Activated CD8-positive, alpha-beta memory T cell treated with anti-CD3 and anti-CD28 coated beads, Interleukin-2, amount 50 U/mL, for 48 hours (primary cell): ENCODE data around the gene DPPA5.
"Not testable (repeated sequence)": the region's sequence is repeated elsewhere in the genome, so short reads cannot be mapped to it uniquely, and the experiment has no call there.

Experiments
- DNase-seq: peaks from one replicate; pipeline ENCODE4 v3.0.0-alpha.2; 2020

Gene DPPA5

DNA sequence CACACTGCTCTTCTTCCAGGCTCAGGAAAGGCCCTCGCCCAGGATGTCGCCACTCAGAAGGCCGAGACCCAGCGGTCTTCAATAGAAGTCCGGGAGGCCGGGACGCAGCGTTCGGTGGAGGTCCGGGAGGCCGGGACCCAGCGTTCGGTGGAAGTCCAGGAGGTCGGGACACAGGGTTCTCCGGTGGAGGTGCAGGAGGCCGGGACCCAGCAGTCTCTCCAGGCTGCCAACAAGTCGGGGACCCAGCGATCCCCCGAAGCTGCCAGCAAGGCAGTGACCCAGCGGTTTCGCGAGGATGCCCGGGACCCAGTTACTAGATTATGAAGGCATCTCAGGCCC lies 9.4 kb upstream of the DPPA5 start:
- no peak for DNase-seq

- DNase-seq, result no peak
Observed at GRCh38 chr6:73362869-73363536, 8.9 kb upstream of the DPPA5 start.

DNA sequence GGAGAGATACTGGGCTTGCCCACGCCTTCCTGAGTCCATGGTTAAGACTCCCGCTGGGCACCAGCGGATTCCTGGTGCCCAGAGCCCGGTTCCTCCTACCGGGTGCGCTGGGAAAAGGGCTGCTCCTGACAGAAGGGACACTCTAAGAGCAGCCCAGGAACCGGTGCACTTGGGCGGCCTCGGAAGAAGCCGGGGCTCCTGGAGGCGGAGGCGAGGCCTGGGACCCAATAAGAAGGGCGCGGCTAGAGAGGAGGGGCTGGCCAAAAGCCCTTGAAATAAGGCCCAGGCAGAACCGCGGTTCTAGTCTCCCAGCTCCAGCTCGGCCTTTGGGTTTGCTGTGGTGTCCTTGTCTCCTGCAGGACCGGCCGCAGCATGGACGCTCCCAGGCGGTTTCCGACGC lies 8.3 kb upstream of the DPPA5 start, which contains the start of gene KHDC3L:
TSS of gene KHDC3L (plus strand) at position 301 of the 400 bp plus-strand sequence. CDS start at position 373, 72 bp downstream.
- no peak for DNase-seq

- no peak for DNase-seq
Observed at GRCh38 chr6:73349311-73349710, 4.8 kb downstream of the DPPA5 start.

DNA sequence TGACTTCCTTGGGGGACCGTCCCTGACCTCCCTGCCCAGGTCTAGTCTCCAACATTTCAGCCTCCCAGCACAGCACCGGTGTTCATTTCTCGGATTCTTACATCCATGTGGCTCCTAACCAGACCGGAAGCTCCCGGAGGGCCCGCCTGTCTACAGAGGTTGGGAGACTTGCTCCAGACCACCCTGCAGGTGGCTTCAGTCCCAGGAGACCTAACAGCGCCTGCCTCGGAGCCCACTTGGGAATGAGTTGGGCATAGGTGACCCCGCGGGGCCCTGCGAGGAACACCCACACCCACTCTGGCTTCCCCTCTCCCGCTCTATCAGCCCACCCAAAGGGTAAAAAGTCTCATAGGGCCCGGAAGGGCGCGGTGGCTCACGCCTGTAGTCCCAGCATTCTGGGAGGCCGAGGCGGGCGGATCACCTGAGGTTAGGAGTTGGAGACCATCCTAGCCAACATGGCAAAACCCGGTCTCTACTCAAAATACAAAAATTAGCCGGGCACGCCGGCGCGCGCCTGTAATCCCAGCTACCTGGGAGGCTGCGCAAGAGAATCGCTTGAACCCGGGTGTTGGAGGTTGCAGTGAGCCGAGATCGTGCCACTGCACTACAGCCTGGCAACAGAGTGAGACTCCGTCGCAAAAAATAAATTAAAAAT lies 5.4 kb downstream of the DPPA5 start:
- DNase-seq, result no peak

DNA sequence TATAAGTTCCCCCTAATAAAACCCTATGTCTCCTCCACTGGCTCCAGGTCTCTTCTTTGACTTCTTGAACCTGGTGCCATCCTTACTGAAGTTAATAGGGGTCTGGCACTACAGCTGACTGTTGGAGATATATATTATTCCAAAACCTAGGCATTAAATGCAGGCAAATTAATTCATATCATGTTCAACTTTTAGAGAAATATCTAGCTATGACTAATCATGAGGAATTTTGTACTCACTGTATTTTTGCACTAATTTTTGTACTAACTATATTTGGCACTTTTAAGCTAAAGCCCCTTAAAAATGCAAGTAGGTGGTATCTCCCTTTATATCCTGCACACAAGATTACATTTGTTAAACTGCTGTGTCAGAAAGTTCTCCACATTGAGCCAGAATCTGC lies 10.9 kb downstream of the DPPA5 start:
- no peak for DNase-seq

DNA sequence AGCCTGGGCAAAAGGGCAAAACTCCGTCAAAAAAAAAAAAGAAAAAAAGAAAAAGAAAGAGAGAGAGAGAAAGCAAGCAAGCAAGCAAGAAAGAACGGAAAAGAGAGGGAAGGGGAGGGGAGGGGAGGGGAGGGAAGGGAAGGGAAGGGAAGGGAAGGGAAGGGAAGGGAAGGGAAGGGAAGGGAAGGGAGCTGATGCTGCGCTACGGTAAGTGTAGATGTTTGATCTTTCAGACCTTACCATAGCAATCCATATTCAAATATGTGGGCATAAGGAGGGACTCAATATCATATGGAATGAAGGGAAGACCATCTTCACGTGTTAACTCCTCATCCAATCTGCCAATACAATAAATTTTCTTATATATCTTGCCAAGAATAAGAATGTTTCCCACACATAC lies 11.9 kb downstream of the DPPA5 start:
- no peak for DNase-seq

DNA sequence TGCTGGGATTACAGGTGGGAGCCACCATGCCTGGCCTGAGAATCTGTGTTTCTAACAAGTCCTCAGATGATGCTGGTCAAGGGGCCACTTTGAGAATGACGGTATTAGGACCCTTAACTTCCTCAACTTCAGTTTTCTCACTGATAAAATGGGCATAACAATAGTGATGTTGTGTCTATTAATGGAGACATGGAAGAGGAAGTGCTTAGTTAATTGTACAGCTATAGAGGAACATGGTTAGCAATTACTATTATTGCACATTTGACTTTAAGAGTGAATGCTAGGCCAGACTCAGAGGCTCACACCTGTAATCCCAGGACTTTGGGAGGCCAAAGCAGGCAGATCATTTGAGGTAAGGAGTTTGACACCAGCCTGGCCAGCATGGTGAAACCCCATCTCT lies 12.7 kb downstream of the DPPA5 start:
- DNase-seq, result no peak

- no peak for DNase-seq
Observed at GRCh38 chr6:73340048-73340447, 14.0 kb downstream of the DPPA5 start.

GRCh38 chr6:73339340-73339739 lies 14.7 kb downstream of the DPPA5 start:
- DNase-seq, result no peak

- no peak for DNase-seq
Observed at GRCh38 chr6:73329201-73329600, 24.9 kb downstream of the DPPA5 start.

GRCh38 chr6:73328790-73329189 lies 25.3 kb downstream of the DPPA5 start:
- no peak for DNase-seq

DNA sequence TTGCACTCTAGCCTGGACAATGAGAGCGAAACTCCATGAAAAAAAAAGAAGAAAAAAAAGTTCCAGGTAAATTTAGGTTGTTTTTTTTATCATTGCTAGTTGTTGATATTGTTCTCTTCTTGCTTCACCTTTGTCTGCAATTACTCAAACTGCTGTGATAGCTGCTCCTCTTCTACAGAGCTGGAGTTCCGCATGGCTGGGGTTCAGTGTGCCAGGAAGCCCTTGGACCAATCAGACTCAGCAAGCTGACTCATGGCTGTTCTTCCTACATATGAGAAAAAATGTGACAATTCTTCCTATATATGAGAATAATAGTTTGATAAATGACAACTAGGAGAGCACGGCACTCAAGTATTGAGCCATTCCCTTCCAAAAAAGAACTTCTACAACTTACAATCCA lies 28.4 kb downstream of the DPPA5 start:
- no peak for DNase-seq

GRCh38 chr6:73323323-73323722 lies 30.8 kb downstream of the DPPA5 start:
- no peak for DNase-seq

DNA sequence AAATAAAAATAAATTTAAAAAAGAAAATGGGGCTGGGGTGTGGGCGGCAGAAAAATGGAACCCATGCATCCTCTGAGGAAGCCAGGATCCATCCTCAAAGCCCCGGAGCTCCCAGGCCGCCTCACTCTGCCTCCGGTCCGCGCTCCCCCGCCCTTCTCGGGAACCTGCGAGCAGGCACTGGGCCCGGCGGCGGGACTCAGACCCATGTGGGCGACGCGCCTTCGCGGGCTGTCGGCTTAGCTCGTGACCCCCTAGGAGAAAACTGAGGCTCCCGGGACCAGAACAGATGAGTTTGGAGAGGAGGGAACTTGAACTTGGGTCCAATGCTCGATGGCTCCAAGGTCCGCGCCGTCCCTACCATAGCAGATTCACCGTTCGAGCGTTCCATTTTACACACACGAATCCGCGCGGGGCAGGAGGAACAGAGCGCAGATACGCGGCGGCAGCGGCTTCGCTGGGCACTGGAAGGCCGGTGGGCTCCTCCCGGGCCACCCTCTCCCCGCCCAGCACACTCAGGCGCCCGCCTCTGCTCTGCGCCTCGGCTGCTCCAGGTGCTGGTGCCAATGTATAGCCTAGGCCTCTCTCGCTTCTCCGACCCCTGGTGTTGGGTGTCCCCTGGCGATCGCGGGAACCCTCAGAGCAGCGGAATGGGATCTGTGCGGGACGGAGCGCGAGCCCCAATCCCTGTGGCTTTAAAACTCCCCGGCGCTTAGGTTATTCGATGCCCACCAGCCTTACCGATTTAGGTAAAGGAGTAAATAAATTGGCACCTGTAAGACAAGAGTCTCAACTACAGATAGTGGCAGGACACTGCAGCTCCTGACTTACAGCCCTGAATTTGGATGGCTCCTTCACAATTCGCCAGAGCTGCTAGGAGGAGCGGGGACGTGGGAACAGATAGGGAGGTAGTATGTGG lies 39.2 kb downstream of the DPPA5 start:
- DNase-seq, result no peak

DNA sequence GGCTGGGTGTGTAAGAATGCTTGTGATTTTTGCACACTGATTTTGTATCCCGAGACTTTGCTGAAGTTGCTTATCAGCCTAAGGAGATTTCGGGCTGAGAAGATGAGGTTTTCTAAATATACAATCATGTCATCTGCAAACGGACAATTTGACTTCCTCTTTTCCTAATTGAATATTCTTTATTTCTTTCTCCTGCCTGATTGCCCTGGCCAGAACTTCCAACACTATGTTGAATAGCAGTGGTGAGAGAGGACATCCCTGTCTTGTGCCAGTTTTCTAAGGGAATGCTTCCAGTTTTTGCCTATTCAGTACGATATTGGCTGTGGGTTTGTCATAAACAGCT lies 43.6 kb downstream of the DPPA5 start:
- DNase-seq, result not testable (repeated sequence)

GRCh38 chr6:73309785-73310502 lies 44.1 kb downstream of the DPPA5 start:
- DNase-seq, result peak; percentile 85

- no peak for DNase-seq
Observed at GRCh38 chr6:73309535-73309784, 44.6 kb downstream of the DPPA5 start.

DNA sequence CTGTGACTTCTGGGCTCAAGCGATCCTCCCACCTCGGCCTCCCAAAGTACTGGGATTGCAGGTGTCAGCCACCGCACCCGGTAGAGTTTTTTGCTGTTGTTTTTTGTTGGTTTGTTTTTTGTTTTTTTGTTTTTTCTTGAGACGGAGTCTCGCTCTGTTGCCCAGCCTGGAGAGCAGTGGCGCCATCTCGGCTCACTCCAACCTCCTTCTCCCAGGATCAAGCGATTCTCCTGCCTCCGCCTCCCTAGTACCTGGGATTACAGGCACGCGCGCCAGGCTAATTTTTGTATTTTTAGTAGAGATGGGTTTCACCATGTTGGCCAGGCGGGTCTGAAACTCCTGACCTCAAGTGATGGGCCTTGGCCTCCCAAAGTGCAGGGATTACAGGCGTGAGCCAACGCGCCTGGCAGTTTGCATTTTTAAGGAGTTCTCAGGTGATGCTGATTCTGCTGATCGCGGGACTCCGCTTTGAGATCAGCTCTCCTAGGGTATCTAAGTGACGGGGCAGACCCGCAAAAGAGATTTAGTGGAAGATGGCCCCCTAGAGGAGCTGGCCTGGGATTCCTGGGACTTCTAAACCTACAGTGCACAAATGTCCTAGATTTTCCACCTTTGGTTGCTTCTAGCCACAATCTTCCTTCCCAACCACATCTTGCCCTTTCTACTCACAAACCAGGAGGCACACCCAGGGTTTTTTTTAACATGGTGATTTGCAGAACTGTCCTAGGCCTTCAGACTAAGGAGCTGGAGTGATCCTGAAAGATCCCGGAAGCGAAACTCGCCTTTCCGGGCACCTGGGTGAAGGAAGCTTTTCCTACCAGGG lies 45.2 kb downstream of the DPPA5 start:
- DNase-seq, result peak; percentile 58

DNA sequence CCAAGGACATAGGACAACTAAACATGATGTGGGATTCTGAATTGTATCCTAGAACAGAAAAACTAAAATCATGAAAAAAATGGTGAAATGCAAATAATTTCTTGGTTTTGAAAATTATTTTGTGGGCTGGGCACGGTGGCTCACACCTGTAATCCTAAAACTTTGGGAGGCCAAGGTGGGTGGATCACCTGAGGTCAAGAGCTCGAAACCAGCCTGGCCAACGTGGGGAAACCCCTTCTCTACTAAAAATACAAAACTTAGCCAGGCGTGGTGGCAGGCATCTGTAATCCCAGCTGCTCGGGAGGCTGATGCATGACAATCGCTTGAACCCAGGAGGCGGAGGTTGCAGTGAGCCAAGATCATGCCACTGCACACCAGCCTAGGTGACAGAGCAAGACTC lies 50.3 kb downstream of the DPPA5 start:
- not testable (repeated sequence) for DNase-seq
